ENCODE results near the gene ZNF75A.
A peak's percentile ranks its signal among the peaks of the same experiment; 100 is the strongest.

ZNF75A gene

GRCh38 chr16:3328104-3328503, 22.8 kb downstream of the ZNF75A start:
- H3K36me3 ChIP-seq = no peaks in the 10 kb centered on the region
- no peak overlapping the region for H3K4me2 ChIP-seq
- H3K4me3 ChIP-seq = no peak overlapping the region
- peaks cover 41% of the 10 kb centered on the region for H3K9me3 ChIP-seq
- no peak overlapping the region for H3K27ac ChIP-seq
- no peaks in the 10 kb centered on the region for H3K4me1 ChIP-seq
- no peak overlapping the region for H3K9ac ChIP-seq
- no peaks in the 10 kb centered on the region for H3K27me3 ChIP-seq
- TF ChIP-seq Cebpa-rat (IDR thresholded peaks at IDR 0.05) = no peak
- H4K20me1 ChIP-seq = no peaks in the 10 kb centered on the region

GRCh38 chr16:3328643-3329042, 23.3 kb downstream of the ZNF75A start:
- no peaks in the 10 kb centered on the region for H4K20me1 ChIP-seq
- TF ChIP-seq Cebpa-rat (IDR thresholded peaks at IDR 0.05) = no peak
- H3K4me1 ChIP-seq = no peaks in the 10 kb centered on the region
- no peak overlapping the region for H3K4me2 ChIP-seq
- no peak overlapping the region for H3K9ac ChIP-seq
- H3K27me3 ChIP-seq = no peaks in the 10 kb centered on the region
- no peaks in the 10 kb centered on the region for H3K36me3 ChIP-seq
- no peak overlapping the region for H3K4me3 ChIP-seq
- H3K27ac ChIP-seq = no peak overlapping the region
- H3K9me3 ChIP-seq = peaks cover 41% of the 10 kb centered on the region

GRCh38 chr16:3346041-3346440, 40.7 kb downstream of the ZNF75A start:
- no peak overlapping the region for H3K4me3 ChIP-seq
- no peaks in the 10 kb centered on the region for H4K20me1 ChIP-seq
- H3K4me1 ChIP-seq = peaks cover 10% of the 10 kb centered on the region
- H3K9me3 ChIP-seq = peaks cover 38% of the 10 kb centered on the region
- H3K27ac ChIP-seq = no peak overlapping the region
- no peaks in the 10 kb centered on the region for H3K36me3 ChIP-seq
- H3K9ac ChIP-seq = no peak overlapping the region
- no peak overlapping the region for H3K4me2 ChIP-seq
- no peak for TF ChIP-seq Cebpa-rat (IDR thresholded peaks at IDR 0.05)
- H3K27me3 ChIP-seq = no peaks in the 10 kb centered on the region

- H3K36me3 ChIP-seq = no peaks in the 10 kb centered on the region
- no peak for TF ChIP-seq Cebpa-rat (IDR thresholded peaks at IDR 0.05)
- H3K9ac ChIP-seq = no peak overlapping the region
- peaks cover 36% of the 10 kb centered on the region for H3K9me3 ChIP-seq
- H3K4me3 ChIP-seq = no peak overlapping the region
- H3K27ac ChIP-seq = no peak overlapping the region
- H4K20me1 ChIP-seq = no peaks in the 10 kb centered on the region
- H3K4me2 ChIP-seq = no peak overlapping the region
- no peaks in the 10 kb centered on the region for H3K27me3 ChIP-seq
- peaks cover 10% of the 10 kb centered on the region for H3K4me1 ChIP-seq
Measured at GRCh38 chr16:3347586-3347985, 42.3 kb downstream of the ZNF75A start.

- Histone ChIP-seq H3K4me1 (peaks cover 12% of the 10 kb centered on the region), H3K4me2 (peak overlapping the region; percentile 19; the same call in 1 of the 2 replicates), H3K36me3 (no peaks in the 10 kb centered on the region), H3K9me3 (peaks cover 38% of the 10 kb centered on the region), H3K27me3 (no peaks in the 10 kb centered on the region), H4K20me1 (no peaks in the 10 kb centered on the region), H3K4me3 (no peak overlapping the region), H3K9ac (0 out of 2 replicates have a peak overlapping the region, but pooled peaks have one; percentile 20), H3K27ac (no peak overlapping the region)
- no peak for TF ChIP-seq Cebpa-rat (IDR thresholded peaks at IDR 0.05)
Measured at GRCh38 chr16:3348547-3349167, 43.4 kb downstream of the ZNF75A start.

GRCh38 chr16:3349175-3349574, 43.9 kb downstream of the ZNF75A start:
- H3K4me2 ChIP-seq = peak overlapping the region; percentile 19; the same call in 1 of the 2 replicates
- H3K9me3 ChIP-seq = peaks cover 38% of the 10 kb centered on the region
- no peak overlapping the region for H3K27ac ChIP-seq
- H3K27me3 ChIP-seq = no peaks in the 10 kb centered on the region
- H3K9ac ChIP-seq = no peak overlapping the region
- TF ChIP-seq Cebpa-rat (IDR thresholded peaks at IDR 0.05) = no peak
- peaks cover 17% of the 10 kb centered on the region for H3K4me1 ChIP-seq
- no peak overlapping the region for H3K4me3 ChIP-seq
- no peaks in the 10 kb centered on the region for H3K36me3 ChIP-seq
- no peaks in the 10 kb centered on the region for H4K20me1 ChIP-seq

- Histone ChIP-seq H3K36me3 (no peaks in the 10 kb centered on the region), H3K9ac (no peak within 1 kb of the TSS), H3K4me3 (no peak within 1 kb of the TSS), H3K9me3 (peaks cover 61% of the 10 kb centered on the region), H3K4me2 (no peak within 1 kb of the TSS), H3K27me3 (no peaks in the 10 kb centered on the region), H3K27ac (no peak within 1 kb of the TSS), H3K4me1 (peaks cover 12% of the 10 kb centered on the region), H4K20me1 (no peaks in the 10 kb centered on the region)
- TF ChIP-seq Cebpa-rat (IDR thresholded peaks at IDR 0.05) = no peak
Measured at GRCh38 chr16:3355589-3355988, 50.3 kb downstream of the ZNF75A start, which contains the start of gene OR2C1. OR2C1 (plus strand) TSS chr16:3355889; CDS start chr16:3355941, 52 bp downstream.

- no peaks in the 10 kb centered on the region for H3K27me3 ChIP-seq
- TF ChIP-seq Cebpa-rat (IDR thresholded peaks at IDR 0.05) = no peak
Measured at GRCh38 chr16:3356118-3356517, 50.8 kb downstream of the ZNF75A start.

GRCh38 chr16:3358871-3359270, 53.6 kb downstream of the ZNF75A start:
- TF ChIP-seq Cebpa-rat (IDR thresholded peaks at IDR 0.05) = no peak
- Histone ChIP-seq H4K20me1 (no peaks in the 10 kb centered on the region), H3K9me3 (peaks cover 56% of the 10 kb centered on the region), H3K4me3 (no peak overlapping the region), H3K9ac (no peak overlapping the region), H3K27ac (no peak overlapping the region), H3K27me3 (no peaks in the 10 kb centered on the region), H3K4me1 (peaks cover 8% of the 10 kb centered on the region), H3K4me2 (no peak overlapping the region), H3K36me3 (no peaks in the 10 kb centered on the region)

More at GRCh38 chr16:3356118-3356517, 50.8 kb downstream of the ZNF75A start:
- peaks cover 63% of the 10 kb centered on the region for H3K9me3 ChIP-seq
- H3K27ac ChIP-seq = no peak overlapping the region
- H3K36me3 ChIP-seq = no peaks in the 10 kb centered on the region
- H4K20me1 ChIP-seq = no peaks in the 10 kb centered on the region
- H3K4me3 ChIP-seq = no peak overlapping the region
- no peak overlapping the region for H3K4me2 ChIP-seq
- H3K9ac ChIP-seq = no peak overlapping the region
- peaks cover 12% of the 10 kb centered on the region for H3K4me1 ChIP-seq

GRCh38 chr16:3362931-3363330, 57.6 kb downstream of the ZNF75A start:
- H3K4me3 ChIP-seq = no peak overlapping the region
- no peaks in the 10 kb centered on the region for H3K27me3 ChIP-seq
- no peak overlapping the region for H3K4me2 ChIP-seq
- no peak overlapping the region for H3K27ac ChIP-seq
- no peaks in the 10 kb centered on the region for H4K20me1 ChIP-seq
- no peaks in the 10 kb centered on the region for H3K4me1 ChIP-seq
- H3K9me3 ChIP-seq = peaks cover 19% of the 10 kb centered on the region
- H3K36me3 ChIP-seq = no peaks in the 10 kb centered on the region
- no peak for TF ChIP-seq Cebpa-rat (IDR thresholded peaks at IDR 0.05)
- H3K9ac ChIP-seq = no peak overlapping the region

Data from BLaER1 (cell line).